Dermis microvascular lymphatic vessel endothelial cell (primary cell): Measurements from ENCODE around the gene CAMSAP2. TPM values are rescaled to one million over a fixed set of nuclear protein-coding genes. Genes with fewer than 3 reads are reported as not detected.
"Not testable (repeated sequence)": the region's sequence is repeated elsewhere in the genome, so short reads cannot be mapped to it uniquely, and the experiment has no call there.

ENCODE experiments used
- DNase-seq, 2 donors: peaks; one replicate each; pipeline versions ENCODE4 v3.0.0 to v3.0.0-alpha.2; 2010; ENCODE audit warnings: low read depth in 2 of 2
- total RNA-seq: library from RNA; depleted of rRNA; stranded (reverse); fragments of >200 nt; gene quantifications from 2 replicates; pipeline ENCODE4 v1.2.1, GENCODE V29; 2014

The CAMSAP2 gene
- total RNA-seq, 1 donor from 2014 or later: 22.9 TPM

DNA sequence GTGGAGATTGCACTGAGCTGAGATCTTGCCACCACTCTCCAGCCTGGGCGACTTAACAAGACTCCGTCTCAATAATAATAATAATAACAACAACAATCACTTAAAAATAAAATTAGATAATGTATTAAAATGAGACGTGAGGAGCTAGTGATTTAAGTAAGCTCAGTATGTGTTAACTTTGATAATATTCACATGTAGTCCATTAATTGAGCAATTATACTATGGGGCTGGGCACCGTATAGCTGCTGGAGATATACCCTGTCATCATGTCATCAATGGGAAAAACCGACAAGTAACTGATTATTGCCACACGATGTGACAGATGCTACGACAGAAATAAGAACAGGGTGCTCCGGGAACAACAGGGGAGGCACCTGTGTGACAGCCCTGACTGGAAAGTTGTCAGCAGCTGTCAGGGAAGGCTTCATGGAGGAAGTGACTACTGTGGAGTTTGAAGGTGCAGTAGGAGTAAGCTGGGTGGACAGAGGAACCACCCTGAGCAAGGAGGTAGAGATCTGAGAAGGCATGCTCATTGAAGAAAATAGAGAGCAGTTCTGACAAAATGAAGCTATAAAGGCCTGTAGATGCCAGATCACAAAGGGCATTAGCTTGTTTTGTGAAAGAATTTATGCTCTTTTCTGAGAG is 924 bp upstream of the CAMSAP2 start:
- no peak for DNase-seq

- DNase-seq: peak; percentile 73 to 88
These were observed 407 bp downstream of the CAMSAP2 start for GRCh38 chr1:200738949-200739651.

DNA sequence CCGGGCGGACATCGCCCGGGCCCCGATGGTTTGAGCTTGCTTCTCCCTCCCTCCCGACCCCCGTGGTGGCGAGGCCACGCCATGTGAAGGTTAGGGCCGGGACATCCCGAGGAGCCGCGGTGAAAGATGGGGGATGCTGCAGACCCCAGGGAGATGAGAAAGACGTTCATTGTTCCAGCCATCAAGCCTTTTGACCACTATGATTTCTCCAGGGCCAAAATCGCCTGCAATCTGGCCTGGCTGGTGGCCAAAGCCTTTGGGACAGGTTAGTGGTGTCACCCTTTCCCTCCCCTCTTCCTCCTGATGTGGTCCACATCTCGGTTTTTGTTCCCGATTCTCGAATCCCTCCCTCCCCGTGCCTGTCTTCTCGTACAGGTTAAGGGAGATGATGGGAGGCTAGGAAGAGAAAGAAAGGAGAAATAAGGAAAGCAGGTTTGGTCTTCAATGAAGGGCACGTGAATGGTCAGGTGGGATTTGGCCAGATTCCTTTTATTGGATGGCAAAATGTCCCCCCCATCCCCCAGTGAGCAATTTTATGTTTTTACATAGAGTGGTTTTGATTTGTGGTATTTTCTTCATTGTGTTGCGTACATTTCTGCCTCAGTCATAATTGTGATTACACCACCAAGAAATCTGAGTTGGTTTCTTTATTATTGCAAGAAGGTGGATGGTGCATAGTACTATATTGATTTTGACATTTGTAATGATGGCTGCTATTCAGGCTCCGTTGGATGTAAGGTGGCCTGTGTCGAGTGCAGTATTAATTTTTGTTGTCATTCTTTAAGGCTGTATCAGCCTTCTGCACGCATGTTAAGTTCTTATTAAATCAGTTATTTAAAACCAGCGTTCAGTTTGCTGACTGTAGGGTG is 1.2 kb downstream of the CAMSAP2 start:
- DNase-seq: peak in 1 of 2 donors; percentile 29

DNA sequence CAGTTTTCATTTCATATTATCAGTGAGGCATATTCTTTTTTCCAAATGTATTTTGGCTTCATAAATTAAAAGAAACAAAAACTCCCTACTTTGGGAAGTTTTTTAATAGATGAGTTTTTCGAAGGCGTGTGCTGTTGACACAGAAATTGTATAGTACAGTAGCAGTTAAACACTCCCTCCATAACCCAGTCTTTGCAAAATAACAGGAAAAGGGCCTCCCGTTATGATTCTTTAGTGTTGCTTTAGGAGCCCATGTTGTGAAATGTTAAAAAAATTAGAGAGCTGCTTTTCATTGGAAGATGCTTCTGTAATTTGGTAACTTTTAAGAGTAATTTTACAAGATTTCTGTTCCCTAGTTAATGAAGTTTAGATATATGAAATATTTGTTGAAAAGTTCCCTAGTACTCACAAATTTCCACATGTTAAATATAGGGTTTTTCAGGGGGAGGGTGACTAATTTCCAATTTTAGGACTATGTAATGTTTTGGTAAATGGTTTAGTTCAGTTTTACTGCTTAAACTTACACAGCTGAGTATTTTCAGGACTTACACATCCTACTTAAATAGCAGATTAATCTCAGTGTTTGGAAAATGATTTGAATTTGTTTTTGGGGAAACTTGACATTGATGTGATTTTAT is 2.0 kb downstream of the CAMSAP2 start:
- DNase-seq: peak in 1 of 2 donors; percentile 28

- peak in 1 of 2 donors; percentile 6 for DNase-seq
These were observed 3.0 kb downstream of the CAMSAP2 start for GRCh38 chr1:200741551-200742207.

DNA sequence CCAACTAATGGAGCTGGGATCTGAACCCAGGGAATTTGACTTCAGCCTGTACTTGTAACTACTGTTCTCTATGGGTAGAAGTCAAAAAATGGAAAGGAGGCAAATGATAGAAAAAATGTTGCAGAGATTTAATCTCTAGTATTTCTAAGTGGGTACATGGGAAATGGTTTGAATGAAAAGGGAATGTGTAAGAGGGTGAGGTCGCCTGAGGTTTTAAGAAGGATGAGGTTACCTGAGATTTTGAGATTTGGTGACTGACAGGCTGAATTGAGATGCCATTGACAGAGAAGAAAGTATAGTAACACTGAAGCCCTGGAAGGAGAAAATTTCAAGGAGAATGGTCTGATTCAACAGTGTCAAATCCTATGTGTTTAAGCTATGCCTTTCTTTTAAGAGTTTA is 5.5 kb downstream of the CAMSAP2 start:
- no peak for DNase-seq

- DNase-seq: no peak
These were observed 10.4 kb downstream of the CAMSAP2 start for GRCh38 chr1:200749090-200749489.

GRCh38 chr1:200750749-200751148 is 12.1 kb downstream of the CAMSAP2 start:
- not testable (repeated sequence) for DNase-seq

GRCh38 chr1:200751717-200752116 is 13.0 kb downstream of the CAMSAP2 start:
- no peak for DNase-seq

DNA sequence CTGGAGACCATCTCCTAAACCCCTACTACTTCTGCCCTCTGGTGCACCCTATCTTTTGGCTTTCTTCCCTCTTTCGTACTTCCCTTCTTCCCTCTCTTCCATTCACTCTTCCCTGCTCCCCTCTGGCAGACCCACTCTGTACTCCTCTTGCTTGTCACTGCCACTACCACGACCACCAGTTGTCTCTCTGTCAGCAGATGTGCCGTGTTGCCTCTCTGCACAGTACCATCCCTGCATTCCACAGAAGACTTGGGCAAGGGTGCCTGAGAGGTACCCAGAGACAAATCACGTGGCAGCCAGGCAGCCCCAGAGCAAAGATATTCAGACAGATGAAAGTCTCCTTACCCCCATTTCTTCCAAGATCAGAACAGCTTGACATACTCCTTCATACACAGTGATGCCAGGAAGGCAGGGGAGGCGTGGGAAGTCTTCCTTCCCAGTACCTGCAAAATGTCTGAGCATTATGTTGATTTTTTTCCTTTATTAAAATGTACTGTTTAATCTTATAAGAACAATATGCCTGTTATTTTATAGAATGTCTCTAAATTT is 15.0 kb downstream of the CAMSAP2 start:
- no peak for DNase-seq

DNA sequence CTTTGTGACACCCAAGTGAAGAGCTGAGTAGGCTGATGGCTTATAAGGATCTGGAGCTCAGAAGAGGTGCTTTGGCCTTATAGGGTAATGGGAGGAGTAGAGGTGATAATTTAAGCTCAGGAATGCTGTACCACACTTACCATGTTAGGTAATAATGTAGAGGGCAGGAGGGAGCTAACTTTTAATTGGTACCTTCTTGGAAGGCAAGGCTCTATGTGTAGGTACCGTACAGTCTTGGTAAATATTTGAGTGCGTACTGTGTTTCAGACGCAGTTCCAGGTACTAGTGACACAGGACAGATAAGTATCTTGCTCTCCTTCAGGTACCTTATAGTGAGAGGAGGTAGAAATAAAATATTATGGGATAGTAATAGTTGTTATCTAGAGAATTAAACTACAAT is 16.8 kb downstream of the CAMSAP2 start:
- DNase-seq: no peak

DNA sequence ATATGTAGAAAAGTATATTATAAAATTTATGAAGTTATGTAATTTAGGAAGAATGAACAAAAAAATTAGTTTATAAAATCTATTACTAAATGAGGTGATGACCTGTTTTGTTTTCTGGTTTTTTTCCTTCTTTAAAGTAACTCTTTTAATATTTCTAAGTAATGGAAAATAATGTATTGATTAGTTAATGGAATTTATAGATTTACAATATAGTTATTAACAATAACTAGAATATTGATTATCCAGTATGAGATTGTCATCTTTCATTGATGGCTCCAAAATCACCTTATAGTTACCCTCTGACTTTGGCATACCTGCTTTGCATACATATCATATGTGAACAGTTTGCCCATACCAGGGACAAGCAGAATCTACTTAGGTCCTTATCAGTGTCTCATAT is 23.4 kb downstream of the CAMSAP2 start:
- DNase-seq: no peak

GRCh38 chr1:200767321-200767720 is 28.6 kb downstream of the CAMSAP2 start:
- DNase-seq: peak in 1 of 2 donors; percentile 61

- DNase-seq: no peak
These were observed 33.2 kb downstream of the CAMSAP2 start for GRCh38 chr1:200771625-200772555.

DNA sequence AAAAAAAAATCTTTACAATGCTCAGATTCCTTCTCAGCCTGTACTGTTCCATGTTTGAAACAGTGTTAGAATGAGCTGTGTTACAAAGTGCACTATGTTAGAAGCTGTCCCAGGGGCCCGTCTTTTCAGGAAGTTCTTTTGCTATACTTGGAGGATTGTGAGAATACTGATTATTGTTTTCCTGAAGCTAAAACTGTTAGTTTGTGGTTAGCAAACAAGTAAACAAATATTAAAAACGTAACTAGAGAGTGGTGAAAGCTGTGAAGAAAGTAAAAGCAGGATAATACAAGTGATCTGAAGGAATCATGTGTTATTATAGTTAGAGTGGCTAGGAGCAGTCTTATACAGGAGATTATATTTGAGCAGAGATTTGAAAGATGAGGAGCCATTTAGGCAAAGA is 35.6 kb downstream of the CAMSAP2 start:
- no peak for DNase-seq

GRCh38 chr1:200774735-200775444 is 36.2 kb downstream of the CAMSAP2 start:
- no peak for DNase-seq

DNA sequence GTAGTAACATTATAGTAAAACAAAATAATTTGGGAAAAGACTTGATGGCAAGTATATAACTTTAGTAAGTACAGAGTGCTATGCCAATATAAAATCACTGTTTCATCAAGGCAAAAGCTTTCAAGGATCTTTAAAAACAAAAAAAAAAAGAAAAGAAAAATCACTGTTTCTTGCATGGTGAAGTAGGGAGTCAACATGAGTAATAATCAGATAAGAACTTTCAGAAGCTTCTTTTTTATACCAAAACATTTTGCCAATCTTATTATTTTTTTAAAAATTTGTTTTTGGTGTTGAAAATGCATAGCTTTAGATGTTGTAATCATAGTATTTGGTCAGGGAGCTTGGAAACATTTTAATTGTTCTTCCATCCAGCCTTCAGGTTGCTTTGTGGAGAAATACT is 37.2 kb downstream of the CAMSAP2 start:
- DNase-seq: no peak

- DNase-seq: peak in 1 of 2 donors; percentile 24
These were observed 38.3 kb downstream of the CAMSAP2 start for GRCh38 chr1:200776949-200777348.

GRCh38 chr1:200778766-200779165 is 40.1 kb downstream of the CAMSAP2 start:
- DNase-seq: no peak
